Activated naive CD8-positive, alpha-beta T cell treated with anti-CD3 and anti-CD28 coated beads for 36 hours (primary cell): Measurements from ENCODE around the gene IFIT3. TPM values are rescaled to one million over a fixed set of nuclear protein-coding genes. Genes with fewer than 3 reads are reported as not detected.
"Not testable (repeated sequence)": the region's sequence is repeated elsewhere in the genome, so short reads cannot be mapped to it uniquely, and the experiment has no call there.

Experiments
- DNase-seq: peaks from one replicate; pipeline ENCODE4 v3.0.0; 2021
- H3K27ac Mint-ChIP-seq: one replicate; pipeline ENCODE4 v1.8.0; 2022; ENCODE audit warnings: mild to moderate bottlenecking, moderate library complexity, mixed read lengths
- H3K27me3 Mint-ChIP-seq: one replicate; pipeline ENCODE4 v1.8.0; 2022; ENCODE audit warnings: mild to moderate bottlenecking, mixed read lengths
- H3K36me3 Mint-ChIP-seq: one replicate; pipeline ENCODE4 v1.8.0; 2021; ENCODE audit warnings: mild to moderate bottlenecking, mixed read lengths
- H3K4me1 Mint-ChIP-seq: one replicate; pipeline ENCODE4 v1.8.0; 2021; ENCODE audit warnings: mixed read lengths
- H3K4me3 Mint-ChIP-seq: one replicate; pipeline ENCODE4 v1.8.0; 2022; ENCODE audit warnings: mild to moderate bottlenecking, moderate library complexity, mixed read lengths
- H3K9me3 Mint-ChIP-seq: one replicate; pipeline ENCODE4 v1.8.0; 2022; ENCODE audit warnings: mixed read lengths
- total RNA-seq, 2 experiments: library from RNA; stranded (reverse); gene quantifications; one replicate each; pipeline ENCODE4 v1.2.3, GENCODE V29; 2021

The IFIT3 gene
- total RNA-seq, 2 experiments from 2014 or later, result 28.6 to 28.7 TPM

- peak; percentile 41 for DNase-seq
- Mint-ChIP-seq H3K27ac (no peak overlapping the region), H3K36me3 (peaks cover 16% of the 10 kb centered on the region), H3K27me3 (peaks cover 63% of the 10 kb centered on the region), H3K4me3 (no peak overlapping the region), H3K4me1 (peaks cover 38% of the 10 kb centered on the region), H3K9me3 (no peaks in the 10 kb centered on the region)
Measured at GRCh38 chr10:89337484-89337883, 9.7 kb downstream of the IFIT3 start.

- peaks cover 16% of the 10 kb centered on the region for H3K36me3 Mint-ChIP-seq
- H3K9me3 Mint-ChIP-seq, result no peaks in the 10 kb centered on the region
- H3K27me3 Mint-ChIP-seq, result peaks cover 74% of the 10 kb centered on the region
Measured at GRCh38 chr10:89338713-89339112, 10.9 kb downstream of the IFIT3 start.

DNA sequence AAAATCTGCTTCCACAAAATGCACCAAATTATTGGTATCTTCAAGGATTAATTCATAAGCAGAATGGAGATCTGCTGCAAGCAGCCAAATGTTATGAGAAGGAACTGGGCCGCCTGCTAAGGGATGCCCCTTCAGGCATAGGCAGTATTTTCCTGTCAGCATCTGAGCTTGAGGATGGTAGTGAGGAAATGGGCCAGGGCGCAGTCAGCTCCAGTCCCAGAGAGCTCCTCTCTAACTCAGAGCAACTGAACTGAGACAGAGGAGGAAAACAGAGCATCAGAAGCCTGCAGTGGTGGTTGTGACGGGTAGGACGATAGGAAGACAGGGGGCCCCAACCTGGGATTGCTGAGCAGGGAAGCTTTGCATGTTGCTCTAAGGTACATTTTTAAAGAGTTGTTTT is 12.1 kb downstream of the IFIT3 start:
- H3K27ac Mint-ChIP-seq, result no peak overlapping the region
- H3K4me1 Mint-ChIP-seq, result peaks cover 18% of the 10 kb centered on the region
- no peaks in the 10 kb centered on the region for H3K9me3 Mint-ChIP-seq
- peaks cover 81% of the 10 kb centered on the region for H3K27me3 Mint-ChIP-seq
- H3K4me3 Mint-ChIP-seq, result no peak overlapping the region
- DNase-seq, result no peak
- peaks cover 16% of the 10 kb centered on the region for H3K36me3 Mint-ChIP-seq

More at GRCh38 chr10:89338713-89339112, 10.9 kb downstream of the IFIT3 start:
- Mint-ChIP-seq H3K27ac (no peak overlapping the region), H3K4me3 (no peak overlapping the region), H3K4me1 (peaks cover 25% of the 10 kb centered on the region)
- DNase-seq, result no peak

DNA sequence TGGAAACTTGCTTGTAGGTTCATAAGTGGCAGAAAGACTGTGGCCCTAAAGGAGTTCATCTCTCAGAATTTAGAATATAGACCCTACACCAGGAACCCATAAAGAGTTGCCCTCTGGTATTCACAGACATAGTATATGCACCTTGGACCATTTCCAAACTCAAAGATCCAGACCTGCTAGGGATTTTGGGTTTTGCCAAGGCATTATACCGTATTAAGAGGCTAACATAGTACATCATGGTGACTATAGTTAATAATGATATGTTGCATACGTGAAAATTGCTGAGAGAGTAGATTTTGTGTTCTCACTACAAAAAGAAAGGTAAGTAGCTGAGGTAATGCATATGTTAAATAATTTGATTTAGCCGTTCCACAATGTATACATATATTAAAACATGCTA is 13.9 kb downstream of the IFIT3 start:
- Mint-ChIP-seq H3K4me1 (peaks cover 13% of the 10 kb centered on the region), H3K36me3 (peaks cover 14% of the 10 kb centered on the region), H3K9me3 (no peaks in the 10 kb centered on the region), H3K27ac (no peak overlapping the region), H3K4me3 (no peak overlapping the region), H3K27me3 (peaks cover 72% of the 10 kb centered on the region)
- no peak for DNase-seq

GRCh38 chr10:89342206-89342958 is 14.6 kb downstream of the IFIT3 start:
- Mint-ChIP-seq H3K4me1 (peaks cover 8% of the 10 kb centered on the region), H3K27me3 (peaks cover 67% of the 10 kb centered on the region), H3K9me3 (no peaks in the 10 kb centered on the region), H3K4me3 (no peak overlapping the region), H3K27ac (no peak overlapping the region), H3K36me3 (peaks cover 14% of the 10 kb centered on the region)
- DNase-seq, result no peak

- Mint-ChIP-seq H3K36me3 (peaks cover 13% of the 10 kb centered on the region), H3K27me3 (peaks cover 63% of the 10 kb centered on the region), H3K27ac (no peak overlapping the region), H3K4me3 (no peak overlapping the region), H3K4me1 (peaks cover 10% of the 10 kb centered on the region), H3K9me3 (no peaks in the 10 kb centered on the region)
- no peak for DNase-seq
Measured at GRCh38 chr10:89343089-89343767, 15.4 kb downstream of the IFIT3 start.

- no peak overlapping the region for H3K4me3 Mint-ChIP-seq
- DNase-seq, result no peak
- H3K27ac Mint-ChIP-seq, result no peak overlapping the region
- H3K27me3 Mint-ChIP-seq, result peaks cover 54% of the 10 kb centered on the region
- H3K9me3 Mint-ChIP-seq, result no peaks in the 10 kb centered on the region
- H3K36me3 Mint-ChIP-seq, result peaks cover 6% of the 10 kb centered on the region
- H3K4me1 Mint-ChIP-seq, result peaks cover 10% of the 10 kb centered on the region
Measured at GRCh38 chr10:89344156-89344555, 16.4 kb downstream of the IFIT3 start.

DNA sequence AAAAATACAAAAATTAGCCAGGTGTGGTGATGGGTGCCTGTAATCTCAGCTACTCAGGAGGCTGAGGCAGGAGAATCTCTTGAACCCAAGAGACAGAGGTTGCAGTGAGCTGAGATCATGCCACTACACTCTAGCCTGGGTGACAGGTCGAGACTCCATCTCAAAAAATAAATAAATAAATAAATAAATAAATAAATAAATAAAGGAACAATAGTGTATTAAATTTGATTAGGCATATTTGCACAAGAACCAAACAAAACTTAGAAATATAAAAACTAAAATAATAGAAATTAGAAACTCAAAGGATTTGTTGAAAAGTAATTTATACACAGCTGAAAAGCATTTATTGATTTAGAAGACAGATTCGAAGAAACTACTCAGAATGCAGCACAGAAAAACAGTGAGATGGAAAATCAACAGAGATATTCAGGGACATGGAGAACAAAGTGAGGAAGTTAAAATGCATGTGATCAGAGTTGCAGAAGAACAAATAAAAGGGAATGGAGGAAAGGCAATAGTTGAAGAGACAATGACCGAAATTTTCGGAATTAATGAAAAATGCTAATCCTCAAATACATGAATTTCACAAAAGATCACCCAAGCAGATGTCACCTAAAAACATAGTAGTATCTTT is 17.7 kb downstream of the IFIT3 start:
- H3K9me3 Mint-ChIP-seq, result no peaks in the 10 kb centered on the region

GRCh38 chr10:89346405-89347254 is 18.8 kb downstream of the IFIT3 start:
- no peak for DNase-seq
- H3K4me1 Mint-ChIP-seq, result peaks cover 22% of the 10 kb centered on the region
- peaks cover 43% of the 10 kb centered on the region for H3K27me3 Mint-ChIP-seq
- no peaks in the 10 kb centered on the region for H3K9me3 Mint-ChIP-seq
- H3K4me3 Mint-ChIP-seq, result no peak overlapping the region
- H3K36me3 Mint-ChIP-seq, result peaks cover 1% of the 10 kb centered on the region
- H3K27ac Mint-ChIP-seq, result no peak overlapping the region

More for the DNA sequence above, 17.7 kb downstream of the IFIT3 start:
- no peak overlapping the region for H3K27ac Mint-ChIP-seq
- peaks cover 1% of the 10 kb centered on the region for H3K36me3 Mint-ChIP-seq
- no peak overlapping the region for H3K4me3 Mint-ChIP-seq
- no peak for DNase-seq
- H3K4me1 Mint-ChIP-seq, result peaks cover 11% of the 10 kb centered on the region
- H3K27me3 Mint-ChIP-seq, result peaks cover 50% of the 10 kb centered on the region

DNA sequence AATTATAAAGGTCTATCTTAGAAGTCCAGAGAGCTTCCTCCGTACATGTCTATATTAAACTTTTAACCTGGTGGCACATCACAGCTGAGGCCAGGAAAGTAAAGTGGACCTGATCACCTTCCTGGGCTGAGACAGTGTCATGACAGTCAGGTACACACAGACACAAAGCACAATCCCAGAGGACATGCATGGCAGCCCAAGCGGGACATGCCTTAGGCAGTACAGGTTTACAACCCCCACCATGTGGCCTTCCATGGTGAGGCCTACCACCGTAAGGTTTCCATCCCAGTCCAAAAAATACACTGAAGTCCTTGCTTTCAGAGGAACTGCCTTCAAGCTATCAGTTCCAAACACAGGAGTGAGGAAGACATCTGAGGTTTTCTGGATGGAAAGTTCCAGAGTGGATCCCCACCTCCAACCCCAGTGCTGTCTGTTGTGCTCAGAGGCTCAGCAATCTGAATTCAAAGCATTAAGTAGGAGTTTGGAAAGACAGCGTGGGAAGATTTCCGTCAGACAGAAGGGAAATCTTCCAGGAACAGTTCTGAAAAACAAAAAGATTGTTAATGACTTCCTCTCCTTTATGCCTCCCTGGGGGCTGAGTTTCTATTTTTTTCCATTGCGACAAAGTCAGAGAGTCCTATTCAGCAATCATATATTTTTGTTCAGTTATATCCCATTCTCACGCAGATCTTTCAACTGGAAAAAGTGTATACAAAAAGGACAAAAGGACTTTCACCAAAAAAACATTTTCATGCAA is 20.1 kb downstream of the IFIT3 start:
- no peak overlapping the region for H3K4me3 Mint-ChIP-seq
- peaks cover 1% of the 10 kb centered on the region for H3K36me3 Mint-ChIP-seq
- peaks cover 35% of the 10 kb centered on the region for H3K27me3 Mint-ChIP-seq
- H3K9me3 Mint-ChIP-seq, result no peaks in the 10 kb centered on the region
- H3K4me1 Mint-ChIP-seq, result peaks cover 30% of the 10 kb centered on the region
- H3K27ac Mint-ChIP-seq, result no peak overlapping the region
- DNase-seq, result no peak

DNA sequence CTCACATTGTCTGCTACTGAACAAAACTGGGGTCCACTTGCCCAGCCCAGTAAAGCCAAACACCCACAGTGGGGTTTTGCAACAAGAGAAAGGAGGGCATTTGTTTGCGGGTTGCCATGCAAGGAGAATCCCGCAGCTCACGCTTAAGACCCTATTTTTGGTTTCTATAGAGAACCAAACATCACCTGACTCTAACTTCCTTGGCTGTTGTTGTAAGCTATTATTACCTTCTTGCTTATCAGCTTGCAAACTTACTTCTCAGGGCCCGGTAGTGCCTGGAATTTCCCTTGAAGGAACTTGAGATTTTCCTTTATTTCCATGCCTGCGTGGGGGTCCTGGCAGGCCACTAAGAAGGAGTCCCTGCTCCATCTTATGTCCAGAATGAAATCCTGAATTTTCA is 20.7 kb downstream of the IFIT3 start:
- Mint-ChIP-seq H3K9me3 (no peaks in the 10 kb centered on the region), H3K4me1 (peaks cover 30% of the 10 kb centered on the region), H3K36me3 (peaks cover 3% of the 10 kb centered on the region), H3K4me3 (no peak overlapping the region), H3K27ac (no peak overlapping the region), H3K27me3 (peaks cover 32% of the 10 kb centered on the region)
- no peak for DNase-seq

GRCh38 chr10:89348975-89349374 is 21.2 kb downstream of the IFIT3 start:
- H3K36me3 Mint-ChIP-seq, result peaks cover 5% of the 10 kb centered on the region
- H3K27ac Mint-ChIP-seq, result no peak overlapping the region
- DNase-seq, result no peak
- H3K27me3 Mint-ChIP-seq, result peaks cover 32% of the 10 kb centered on the region
- peaks cover 30% of the 10 kb centered on the region for H3K4me1 Mint-ChIP-seq
- H3K9me3 Mint-ChIP-seq, result peaks cover 2% of the 10 kb centered on the region
- no peak overlapping the region for H3K4me3 Mint-ChIP-seq

DNA sequence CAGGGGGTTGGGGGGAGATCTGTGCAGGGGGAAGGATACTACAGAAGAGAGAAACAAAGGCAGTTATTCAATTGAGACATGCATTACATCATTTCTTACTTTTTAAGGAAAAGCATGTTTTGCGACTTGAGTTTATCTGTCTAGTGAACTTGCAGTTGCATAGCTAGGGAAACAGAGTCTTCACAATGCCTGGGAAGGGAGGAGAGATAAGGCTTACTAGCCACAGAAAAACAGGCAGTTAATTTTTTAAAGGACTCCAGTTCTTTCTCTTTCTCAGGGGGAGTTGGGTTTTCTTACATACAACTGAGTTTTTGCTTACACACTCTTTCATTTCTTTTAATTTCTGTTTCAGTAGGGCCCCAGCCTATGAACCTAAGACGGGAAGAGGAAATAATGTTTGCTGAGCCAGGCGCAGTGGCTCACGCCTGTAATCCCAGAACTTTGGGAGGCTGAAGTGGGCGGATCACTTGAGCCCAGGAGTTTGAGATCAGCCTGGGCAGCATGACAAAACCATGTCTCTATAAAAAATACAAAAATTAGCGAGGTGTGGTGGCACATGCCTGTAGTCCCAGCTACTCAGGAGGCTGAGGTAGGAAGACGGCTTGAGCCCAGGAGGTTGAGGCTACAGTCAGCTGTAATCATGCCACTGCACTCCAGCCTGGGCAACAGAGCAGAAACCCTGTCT is 23.0 kb downstream of the IFIT3 start:
- H3K27me3 Mint-ChIP-seq, result peaks cover 23% of the 10 kb centered on the region
- H3K4me1 Mint-ChIP-seq, result peaks cover 30% of the 10 kb centered on the region

GRCh38 chr10:89351412-89351779 is 23.6 kb downstream of the IFIT3 start:
- H3K27ac Mint-ChIP-seq, result no peak overlapping the region
- H3K4me1 Mint-ChIP-seq, result peaks cover 30% of the 10 kb centered on the region
- H3K4me3 Mint-ChIP-seq, result no peak overlapping the region

More for the DNA sequence above, 23.0 kb downstream of the IFIT3 start:
- not testable (repeated sequence) for H3K27ac Mint-ChIP-seq, H3K9me3 Mint-ChIP-seq, H3K36me3 Mint-ChIP-seq, H3K4me3 Mint-ChIP-seq, DNase-seq

More at GRCh38 chr10:89351412-89351779, 23.6 kb downstream of the IFIT3 start:
- peaks cover 7% of the 10 kb centered on the region for H3K36me3 Mint-ChIP-seq
- H3K9me3 Mint-ChIP-seq, result peaks cover 5% of the 10 kb centered on the region
- DNase-seq, result no peak
- H3K27me3 Mint-ChIP-seq, result peaks cover 20% of the 10 kb centered on the region
